HFF-Myc (cell line): ENCODE measurements around the gene CYP26C1.
A peak's percentile ranks its signal among the peaks of the same experiment; 100 is the strongest.

Experiments
- DNase-seq: peaks from one replicate; pipeline ENCODE4 v3.0.0-alpha.2; 2011; ENCODE audit warnings: low read depth; ENCODE audit errors: extremely low read depth
- H3K4me3 ChIP-seq: replicated peaks from 2 replicates; pipeline ENCODE4 v1.5.1; 2011; ENCODE audit warnings: low read depth, mild to moderate bottlenecking, control low read depth, low read length
- TF ChIP-seq, protein P1 (sequence below): IDR thresholded peaks from 2 replicates; pipeline ENCODE4 v1.5.1; 2012; ENCODE audit warnings: mild to moderate bottlenecking, low read depth, low read length, control low read depth; ENCODE audit errors: missing control alignments

CYP26C1 gene

GRCh38 chr10:93063977-93064660, 3.5 kb downstream of the CYP26C1 start:
- no peak overlapping the region for H3K4me3 ChIP-seq
- TF ChIP-seq, protein P1, sequence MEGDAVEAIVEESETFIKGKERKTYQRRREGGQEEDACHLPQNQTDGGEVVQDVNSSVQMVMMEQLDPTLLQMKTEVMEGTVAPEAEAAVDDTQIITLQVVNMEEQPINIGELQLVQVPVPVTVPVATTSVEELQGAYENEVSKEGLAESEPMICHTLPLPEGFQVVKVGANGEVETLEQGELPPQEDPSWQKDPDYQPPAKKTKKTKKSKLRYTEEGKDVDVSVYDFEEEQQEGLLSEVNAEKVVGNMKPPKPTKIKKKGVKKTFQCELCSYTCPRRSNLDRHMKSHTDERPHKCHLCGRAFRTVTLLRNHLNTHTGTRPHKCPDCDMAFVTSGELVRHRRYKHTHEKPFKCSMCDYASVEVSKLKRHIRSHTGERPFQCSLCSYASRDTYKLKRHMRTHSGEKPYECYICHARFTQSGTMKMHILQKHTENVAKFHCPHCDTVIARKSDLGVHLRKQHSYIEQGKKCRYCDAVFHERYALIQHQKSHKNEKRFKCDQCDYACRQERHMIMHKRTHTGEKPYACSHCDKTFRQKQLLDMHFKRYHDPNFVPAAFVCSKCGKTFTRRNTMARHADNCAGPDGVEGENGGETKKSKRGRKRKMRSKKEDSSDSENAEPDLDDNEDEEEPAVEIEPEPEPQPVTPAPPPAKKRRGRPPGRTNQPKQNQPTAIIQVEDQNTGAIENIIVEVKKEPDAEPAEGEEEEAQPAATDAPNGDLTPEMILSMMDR, result no peak

GRCh38 chr10:93064874-93065660, 4.5 kb downstream of the CYP26C1 start:
- no peak overlapping the region for H3K4me3 ChIP-seq
- DNase-seq, result no peak
- TF ChIP-seq, protein P1, result no peak

More at GRCh38 chr10:93063977-93064660, 3.5 kb downstream of the CYP26C1 start:
- DNase-seq, result no peak

GRCh38 chr10:93065675-93066543, 5.3 kb downstream of the CYP26C1 start:
- no peak for DNase-seq
- TF ChIP-seq, protein P1, result no peak
- no peak overlapping the region for H3K4me3 ChIP-seq

DNA sequence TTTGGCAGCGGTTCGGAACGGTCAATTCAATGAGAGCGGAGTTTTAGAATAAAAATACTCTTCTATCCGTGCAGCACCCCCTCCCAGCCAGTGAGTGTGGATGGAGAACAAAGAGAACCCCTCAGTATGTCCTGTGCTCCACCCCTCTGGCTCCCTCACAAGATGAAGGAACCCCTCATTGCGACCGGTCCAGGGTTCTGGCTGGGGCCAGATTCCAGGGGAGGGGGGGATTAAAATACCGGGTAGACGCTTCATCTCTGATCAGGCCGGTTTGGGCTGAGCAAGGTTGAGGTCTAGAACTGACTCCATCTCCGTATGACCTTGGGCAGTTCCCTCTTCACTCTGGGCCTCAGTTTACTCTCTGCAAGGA, 5.9 kb downstream of the CYP26C1 start:
- no peak overlapping the region for H3K4me3 ChIP-seq
- DNase-seq, result no peak
- TF ChIP-seq, protein P1, result no peak

- H3K4me3 ChIP-seq, result peak overlapping the region; percentile 28
- DNase-seq, result no peak
Observed at GRCh38 chr10:93067443-93068365, 7.1 kb downstream of the CYP26C1 start.

More at GRCh38 chr10:93067443-93068365, 7.1 kb downstream of the CYP26C1 start:
- TF ChIP-seq, protein P1, result no peak
